Measurements from ENCODE around the gene MCUB.
A peak's percentile ranks its signal among the peaks of the same experiment; 100 is the strongest.

Gene MCUB

DNA sequence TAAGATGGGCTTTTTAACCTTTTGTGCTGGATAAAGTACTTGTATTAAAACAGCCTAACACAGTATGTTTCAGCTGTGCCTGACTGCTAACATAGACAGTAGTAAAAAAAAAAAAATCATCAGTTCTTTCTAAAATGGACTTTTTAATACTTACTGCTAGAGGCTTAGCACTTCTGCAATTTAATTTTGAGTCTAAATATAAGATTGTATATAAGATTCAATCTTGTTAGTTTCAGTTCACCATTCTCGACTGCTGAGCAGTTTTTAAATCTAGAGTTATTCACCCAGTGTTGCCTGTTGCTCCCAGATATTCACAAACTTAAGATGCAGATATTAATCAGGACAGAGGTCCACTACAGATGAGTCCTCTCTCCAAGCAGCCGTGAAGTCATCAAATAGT is 163.1 kb downstream of the MCUB start:
- DNase-seq = no peak

DNA sequence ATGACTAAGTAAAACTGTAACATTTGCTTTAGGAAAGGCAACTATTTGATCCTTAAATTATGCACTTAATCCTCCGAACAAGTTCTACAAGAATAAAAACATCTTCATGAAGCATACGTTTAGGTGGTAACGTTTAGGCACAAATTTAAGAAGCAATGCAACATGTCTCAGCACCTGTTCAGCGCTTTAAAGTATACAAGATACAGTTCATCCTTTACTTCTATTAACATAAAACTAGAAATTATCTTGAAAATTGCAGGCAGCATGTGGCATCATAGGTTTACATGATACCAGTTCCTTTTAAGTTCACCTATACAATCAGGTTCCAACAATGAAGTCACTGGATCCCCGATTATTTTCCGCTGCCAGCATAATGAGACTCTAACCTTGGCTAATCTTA is 168.3 kb downstream of the MCUB start:
- no peak for DNase-seq

DNA sequence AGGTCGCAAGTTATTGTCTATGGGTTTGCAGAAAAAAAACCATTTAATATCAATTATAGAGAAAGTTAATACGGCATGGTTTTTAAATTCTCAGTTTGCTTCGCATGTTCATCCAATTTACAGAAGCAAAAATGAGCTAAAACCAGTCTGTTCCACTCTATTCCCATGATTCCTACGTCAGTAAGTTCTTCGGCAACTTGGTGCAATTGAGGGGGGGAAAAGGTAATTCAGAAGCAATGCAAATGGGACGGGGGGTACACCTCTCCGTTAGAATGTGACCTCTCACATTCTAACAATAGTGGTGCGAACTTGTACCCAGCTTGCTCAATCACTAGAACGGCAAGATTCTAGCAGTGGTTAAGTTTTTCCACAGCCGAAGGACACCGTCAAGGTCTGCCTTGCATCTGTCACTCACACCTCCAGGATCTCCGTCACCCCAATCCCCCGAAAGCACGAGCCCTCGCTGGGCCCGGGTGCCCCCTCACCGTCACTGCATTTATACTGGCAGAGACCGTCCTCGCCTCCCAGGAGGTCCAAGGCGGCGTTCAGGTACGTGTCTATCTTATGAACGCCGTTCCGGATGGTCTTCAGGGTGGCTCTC is 169.2 kb downstream of the MCUB start:
- peak in 14 of 56 donors; percentile 1 to 55 (median 28) for DNase-seq

GRCh38 chr4:109729718-109730618 is 169.9 kb downstream of the MCUB start, which contains the start of gene PLA2G12A:
TSS of gene PLA2G12A (minus strand) at chr4:109730070. CDS start at chr4:109729809, 261 bp downstream.
- DNase-seq = peak in 55 of 56 donors; percentile 6 to 84 (median 59)

GRCh38 chr4:109730619-109731545 is 170.8 kb downstream of the MCUB start:
- no peak for DNase-seq

GRCh38 chr4:109733728-109734127 is 173.7 kb downstream of the MCUB start:
- no peak for DNase-seq

DNA sequence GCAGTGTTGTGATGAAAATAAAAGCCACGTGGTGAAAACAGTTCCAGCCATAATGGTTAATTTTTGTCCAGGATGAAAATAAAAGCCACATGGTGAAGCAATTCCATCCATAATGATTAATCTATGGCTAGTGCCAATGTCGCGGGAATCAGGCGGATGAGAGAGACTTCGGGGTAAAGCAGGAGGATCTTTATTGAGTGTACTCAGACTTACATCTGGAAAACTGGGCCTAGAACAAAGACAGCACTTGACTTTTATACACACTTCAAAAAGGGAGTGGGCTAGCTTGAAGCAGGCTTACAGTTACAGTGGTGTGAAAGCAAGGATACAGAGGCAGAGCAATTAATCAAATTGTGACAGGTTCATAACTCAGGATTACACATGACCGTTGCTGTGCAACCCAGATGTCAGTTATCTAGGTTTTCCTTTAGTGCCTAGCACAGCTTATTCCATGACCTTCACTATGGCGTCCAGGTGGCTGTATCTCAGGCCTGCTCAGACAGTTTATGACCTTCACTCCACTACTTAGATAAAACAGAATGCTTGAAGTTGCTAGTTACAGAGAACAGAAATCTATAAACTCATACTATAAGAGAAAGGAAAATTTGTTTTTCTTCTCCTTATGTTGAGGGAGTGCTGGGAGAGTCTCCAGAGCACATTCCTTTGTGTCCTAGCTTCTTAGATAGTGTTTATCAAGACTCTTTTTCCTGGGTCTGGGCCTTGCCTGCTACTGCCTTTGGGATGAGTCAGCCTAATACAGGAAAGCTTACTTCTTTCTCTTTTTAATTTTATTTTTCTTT is 175.7 kb downstream of the MCUB start:
- no peak for DNase-seq
